PC-3 (cell line): ENCODE measurements around the gene CLEC16A. TPM values are rescaled to one million over a fixed set of nuclear protein-coding genes. Genes with fewer than 3 reads are reported as not detected.

Source experiments
- ATAC-seq: fragments of 200-7000 bp; cut with Tn5 transposase; 2 replicates; pipeline ENCODE4 v1.9.1; 2020; ENCODE audit warnings: mild to moderate bottlenecking, moderate library complexity
- BruUV-seq: library from RNA; stranded (reverse); fragments of 400-500 nt; replicated peaks from 2 replicates; lab custom pipeline; 2021; lab: Mats Ljungman, UMichigan
- CTCF ChIA-PET: fragments of 300-600 bp; sonication (Branson Sonifier 250); formaldehyde crosslinking; loops from one replicate; lab custom pipeline; 2022; ENCODE audit warnings: antibody characterized with exemption; lab: Charles Lee
- POLR2A ChIA-PET: fragments of 300-600 bp; sonication (Branson Sonifier 250); formaldehyde crosslinking; loops from one replicate; lab custom pipeline; 2022; ENCODE audit warnings: antibody characterized with exemption; ENCODE audit not compliant: unreplicated experiment; lab: Charles Lee
- DNase-seq: peaks from one replicate; pipeline ENCODE4 v3.0.0-alpha.2; 2015
- H2AFZ ChIP-seq: fragments of 300-600 bp; sonication (generic); 2 replicates; pipeline ENCODE4 v1.6.0; 2016; ENCODE audit warnings: antibody characterized with exemption, low read length
- H3F3A ChIP-seq: fragments of 300-600 bp; sonication (generic); one replicate; pipeline ENCODE4 v1.6.0; 2017; ENCODE audit warnings: antibody characterized with exemption, low read length, control low read depth, mild to moderate bottlenecking; ENCODE audit not compliant: unreplicated experiment
- H3K27ac ChIP-seq: fragments of 300-600 bp; sonication (generic); 2 replicates; pipeline ENCODE4 v1.5.1; 2016; ENCODE audit warnings: mild to moderate bottlenecking, low read length
- H3K27me3 ChIP-seq: fragments of 300-600 bp; sonication (generic); 2 replicates; pipeline ENCODE4 v1.6.1; 2016; ENCODE audit warnings: low read length, mixed read lengths
- H3K36me3 ChIP-seq: fragments of 300-600 bp; sonication (generic); 2 replicates; pipeline ENCODE4 v1.6.1; 2016; ENCODE audit warnings: low read depth, mixed run types, low read length, mixed read lengths
- H3K4me1 ChIP-seq: fragments of 300-600 bp; sonication (generic); 2 replicates; pipeline ENCODE4 v1.5.1; 2016; ENCODE audit warnings: low read length; ENCODE audit not compliant: insufficient read depth
- H3K4me2 ChIP-seq: fragments of 300-600 bp; sonication (generic); 2 replicates; pipeline ENCODE4 v1.6.0; 2016; ENCODE audit warnings: low read length
- H3K4me3 ChIP-seq: fragments of 300-600 bp; sonication (generic); 2 replicates; pipeline ENCODE4 v1.5.1; 2016; ENCODE audit warnings: mild to moderate bottlenecking, low read length, mixed read lengths
- H3K79me2 ChIP-seq: fragments of 300-600 bp; sonication (generic); 2 replicates; pipeline ENCODE4 v1.6.1; 2017; ENCODE audit warnings: low read length, mixed read lengths
- H3K9ac ChIP-seq: fragments of 300-600 bp; sonication (generic); 2 replicates; pipeline ENCODE4 v1.6.0; 2016; ENCODE audit warnings: mild to moderate bottlenecking, low read length
- H3K9me2 ChIP-seq: fragments of 300-600 bp; sonication (generic); replicated peaks from 2 replicates; pipeline ENCODE4 v1.6.1; 2016; ENCODE audit warnings: mixed run types, low read length, mixed read lengths
- H3K9me3 ChIP-seq: fragments of 300-600 bp; sonication (generic); 2 replicates; pipeline ENCODE4 v1.6.1; 2016; ENCODE audit warnings: low read length, mixed read lengths
- H4K20me1 ChIP-seq: fragments of 300-600 bp; sonication (generic); 2 replicates; pipeline ENCODE4 v1.6.1; 2016; ENCODE audit warnings: low read length, mixed read lengths
- EZH2 ChIP-seq: fragments of 300-600 bp; sonication (generic); IDR thresholded peaks from one replicate; pipeline ENCODE4 v1.6.1; 2017; ENCODE audit warnings: antibody characterized with exemption, mild to moderate bottlenecking, low read length; ENCODE audit not compliant: unreplicated experiment
- EZH2phosphoT487 ChIP-seq: fragments of 300-600 bp; sonication (generic); IDR thresholded peaks from 2 replicates; pipeline ENCODE4 v1.6.1; 2018; ENCODE audit warnings: mild to moderate bottlenecking, antibody characterized with exemption, low read length, borderline replicate concordance
- intact Hi-C: fragments of 100-400 bp; cut with micrococcal nuclease; formaldehyde crosslinking; loops from 2 replicates; pipeline ENCODE4 v1.9.0; 2023
- total RNA-seq: library from RNA; depleted of rRNA; stranded (reverse); fragments of >200 nt; gene quantifications from 2 replicates; pipeline ENCODE4 v1.2.3, GENCODE V29; 2014
- TF ChIP-seq, protein P1 (sequence below): fragments of 300-600 bp; sonication (generic); conservative IDR thresholded peaks from 2 replicates; pipeline ENCODE4 v1.5.1; 2017; ENCODE audit warnings: antibody characterized with exemption, low read depth, mild to moderate bottlenecking, low read length

Gene CLEC16A
- total RNA-seq, 1 experiment from 2014 or later, result 9.5 TPM

DNA sequence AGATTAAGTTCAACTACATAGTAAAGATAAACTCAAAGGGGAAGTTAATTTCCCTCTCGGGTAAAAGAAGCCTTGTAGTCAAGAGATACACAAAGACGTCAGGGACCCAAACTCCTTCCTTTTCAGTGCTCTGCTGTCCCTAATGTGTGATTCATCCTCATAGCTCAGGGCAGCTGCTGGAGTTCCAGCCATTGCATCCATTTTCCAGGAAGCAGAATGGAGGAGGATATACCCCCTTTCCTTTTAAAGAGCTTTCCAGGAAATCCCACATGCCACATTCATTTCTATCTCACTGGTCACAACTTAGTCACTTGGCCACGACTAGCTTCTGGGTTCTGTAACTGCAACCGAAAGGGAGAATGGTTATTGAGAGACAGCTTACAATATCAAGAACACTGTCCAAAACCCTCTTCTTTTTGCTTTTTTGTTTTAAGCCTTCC is 216.3 kb downstream of the CLEC16A start:
- Histone ChIP-seq H3K9me3 (no peaks in the 10 kb centered on the region), H3K4me3 (no peak overlapping the region), H3K27ac (no peak overlapping the region), H3K9me2 (no peaks in the 10 kb centered on the region), H3K36me3 (no peaks in the 10 kb centered on the region), H4K20me1 (no peaks in the 10 kb centered on the region), H3K9ac (no peak overlapping the region), H3K27me3 (no peaks in the 10 kb centered on the region), H3K4me2 (no peak overlapping the region), H3F3A (no peaks in the 10 kb centered on the region), H3K79me2 (no peaks in the 10 kb centered on the region), H2AFZ (no peak overlapping the region), H3K4me1 (peaks cover 3% of the 10 kb centered on the region)
- intact Hi-C loops, result no loop called here
- no peak for TF ChIP-seq EZH2
- TF ChIP-seq EZH2phosphoT487, result no peak
- TF ChIP-seq, protein P1, sequence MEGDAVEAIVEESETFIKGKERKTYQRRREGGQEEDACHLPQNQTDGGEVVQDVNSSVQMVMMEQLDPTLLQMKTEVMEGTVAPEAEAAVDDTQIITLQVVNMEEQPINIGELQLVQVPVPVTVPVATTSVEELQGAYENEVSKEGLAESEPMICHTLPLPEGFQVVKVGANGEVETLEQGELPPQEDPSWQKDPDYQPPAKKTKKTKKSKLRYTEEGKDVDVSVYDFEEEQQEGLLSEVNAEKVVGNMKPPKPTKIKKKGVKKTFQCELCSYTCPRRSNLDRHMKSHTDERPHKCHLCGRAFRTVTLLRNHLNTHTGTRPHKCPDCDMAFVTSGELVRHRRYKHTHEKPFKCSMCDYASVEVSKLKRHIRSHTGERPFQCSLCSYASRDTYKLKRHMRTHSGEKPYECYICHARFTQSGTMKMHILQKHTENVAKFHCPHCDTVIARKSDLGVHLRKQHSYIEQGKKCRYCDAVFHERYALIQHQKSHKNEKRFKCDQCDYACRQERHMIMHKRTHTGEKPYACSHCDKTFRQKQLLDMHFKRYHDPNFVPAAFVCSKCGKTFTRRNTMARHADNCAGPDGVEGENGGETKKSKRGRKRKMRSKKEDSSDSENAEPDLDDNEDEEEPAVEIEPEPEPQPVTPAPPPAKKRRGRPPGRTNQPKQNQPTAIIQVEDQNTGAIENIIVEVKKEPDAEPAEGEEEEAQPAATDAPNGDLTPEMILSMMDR, result no peak
- BruUV-seq, result no TSS peak
- CTCF ChIA-PET, result no interaction called here
- DNase-seq (no peak), ATAC-seq (no peak)
- POLR2A ChIA-PET, result no interaction called here

DNA sequence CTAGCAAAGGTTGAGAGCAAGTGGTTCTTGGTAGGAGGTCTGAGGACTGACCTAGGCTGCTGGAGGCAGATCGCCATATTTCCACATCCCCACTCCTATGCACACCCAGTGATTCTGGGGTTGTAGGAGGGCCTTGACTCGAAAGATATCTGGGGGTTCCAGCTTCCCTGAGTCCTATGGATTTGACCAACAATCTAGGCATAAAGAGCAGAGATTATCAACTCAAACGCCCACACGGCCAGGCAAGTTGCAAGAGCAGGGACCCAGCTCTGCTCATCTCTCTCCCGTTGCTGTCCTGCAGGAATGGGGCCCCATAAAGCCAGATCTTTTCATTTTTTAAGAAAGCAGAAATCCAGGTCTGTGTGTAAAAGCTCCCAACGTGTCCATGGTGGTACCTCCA is 217.1 kb downstream of the CLEC16A start:
- ChIA-PET CTCF (no interaction called here), POLR2A (interaction anchor here (0.5 kb wide), 1 partner anchor 155 kb away, joined by 4 read pairs; no protein-coding TSS in a partner anchor)
- Histone ChIP-seq H3K27ac (no peak overlapping the region), H3K27me3 (no peaks in the 10 kb centered on the region), H3K9me3 (no peaks in the 10 kb centered on the region), H3K36me3 (no peaks in the 10 kb centered on the region), H3K4me1 (no peaks in the 10 kb centered on the region), H3K4me2 (no peak overlapping the region), H3F3A (no peaks in the 10 kb centered on the region), H2AFZ (no peak overlapping the region), H4K20me1 (no peaks in the 10 kb centered on the region), H3K9ac (no peak overlapping the region), H3K79me2 (no peaks in the 10 kb centered on the region), H3K4me3 (no peak overlapping the region), H3K9me2 (no peaks in the 10 kb centered on the region)
- BruUV-seq, result no TSS peak
- intact Hi-C loops, result no loop called here
- no peak for TF ChIP-seq EZH2phosphoT487
- no peak for TF ChIP-seq EZH2
- TF ChIP-seq, protein P1, result no peak
- DNase-seq (no peak), ATAC-seq (no peak)

DNA sequence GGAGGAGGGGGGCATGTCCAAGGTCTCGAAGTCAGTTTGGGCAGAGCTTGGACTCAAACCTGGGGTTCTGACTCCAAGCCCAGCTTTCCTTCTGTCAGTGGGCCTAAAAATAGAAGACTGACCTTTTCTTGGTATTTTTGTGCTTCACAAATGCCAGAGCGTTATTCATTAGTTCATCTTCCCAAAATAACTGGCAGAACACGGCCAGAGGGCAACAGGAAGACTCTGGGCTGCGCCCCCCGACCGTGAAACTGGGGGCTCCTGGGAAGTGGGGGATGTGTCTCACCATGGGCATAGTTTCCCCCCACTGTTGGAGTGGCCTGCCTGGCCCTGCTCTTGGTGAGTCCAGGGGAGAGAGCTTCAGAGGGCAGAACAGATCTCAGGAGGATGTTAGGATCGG is 217.6 kb downstream of the CLEC16A start:
- no peaks in the 10 kb centered on the region for H4K20me1 ChIP-seq
- BruUV-seq, result no TSS peak
- CTCF ChIA-PET, result no interaction called here
- intact Hi-C loops, result no loop called here
- H3K4me3 ChIP-seq, result no peak overlapping the region
- TF ChIP-seq, protein P1, result no peak
- TF ChIP-seq EZH2 (no peak), EZH2phosphoT487 (no peak)
- DNase-seq (no peak), ATAC-seq (no peak)
- H3K9ac ChIP-seq, result no peak overlapping the region
- H3K79me2 ChIP-seq, result no peaks in the 10 kb centered on the region
- H3K27ac ChIP-seq, result no peak overlapping the region
- POLR2A ChIA-PET, result interaction anchor here (0.6 kb wide), 1 partner anchor 204 kb away, joined by 3 read pairs; no protein-coding TSS in a partner anchor
- H3F3A ChIP-seq, result no peaks in the 10 kb centered on the region
- no peak overlapping the region for H3K4me2 ChIP-seq
- no peak overlapping the region for H2AFZ ChIP-seq
- no peaks in the 10 kb centered on the region for H3K27me3 ChIP-seq
- no peaks in the 10 kb centered on the region for H3K4me1 ChIP-seq
- no peaks in the 10 kb centered on the region for H3K9me3 ChIP-seq
- no peaks in the 10 kb centered on the region for H3K9me2 ChIP-seq
- H3K36me3 ChIP-seq, result no peaks in the 10 kb centered on the region
